IMR-90 (cell line): Measurements from ENCODE around the gene CA5B. TPM values are rescaled to one million over a fixed set of nuclear protein-coding genes. Genes with fewer than 3 reads are reported as not detected.

Source experiments
- ATAC-seq: fragments of 200-7000 bp; cut with Tn5 transposase; 2 replicates; pipeline ENCODE4 v1.9.1; 2020; ENCODE audit warnings: low read depth, mild to moderate bottlenecking, moderate library complexity
- BruUV-seq: library from RNA; stranded (reverse); fragments of 400-500 nt; replicated peaks from 2 replicates; lab custom pipeline; 2021; lab: Mats Ljungman, UMichigan
- CTCF ChIA-PET: fragments of 300-600 bp; formaldehyde crosslinking; extraction: SDS; loops from one replicate; lab custom pipeline; 2021; ENCODE audit warnings: antibody characterized with exemption; lab: Yijun Ruan, JAX
- POLR2A ChIA-PET: fragments of 300-600 bp; sonication (Branson Sonifier 250); formaldehyde crosslinking; loops from one replicate; lab custom pipeline; 2022; ENCODE audit warnings: antibody characterized with exemption; ENCODE audit not compliant: unreplicated experiment; lab: Charles Lee
- DNase-seq: peaks from one replicate; pipeline ENCODE4 v3.0.0; 2013
- H2AFZ ChIP-seq: replicated peaks from 2 replicates; pipeline ENCODE3; 2013; ENCODE audit warnings: low read length, mild to moderate bottlenecking; ENCODE audit not compliant: poor library complexity
- H2AK5ac ChIP-seq: 2 replicates; pipeline ENCODE4 v1.6.1; 2013; ENCODE audit warnings: low read depth, low read length, inconsistent platforms
- H2AK9ac ChIP-seq: replicated peaks from 2 replicates; pipeline ENCODE3; 2013; ENCODE audit warnings: mild to moderate bottlenecking, low read depth, low read length, moderate library complexity; ENCODE audit not compliant: poor library complexity
- H2BK120ac ChIP-seq: 2 replicates; pipeline ENCODE4 v1.6.1; 2013; ENCODE audit warnings: low read depth, low read length, inconsistent platforms
- H2BK15ac ChIP-seq: 3 replicates; pipeline ENCODE4 v1.6.1; 2013; ENCODE audit warnings: low read depth, low read length, inconsistent platforms
- H2BK20ac ChIP-seq: 2 replicates; pipeline ENCODE4 v1.6.1; 2013; ENCODE audit warnings: low read depth, mild to moderate bottlenecking, inconsistent platforms, low read length, moderate library complexity
- H2BK5ac ChIP-seq: 2 replicates; pipeline ENCODE4 v1.6.1; 2013; ENCODE audit warnings: mild to moderate bottlenecking, low read depth, low read length, inconsistent platforms; ENCODE audit not compliant: poor library complexity, severe bottlenecking
- H3K14ac ChIP-seq: replicated peaks from 2 replicates; pipeline ENCODE4 v1.6.1; 2013; ENCODE audit warnings: low read depth, low read length, inconsistent platforms
- H3K18ac ChIP-seq: 2 replicates; pipeline ENCODE4 v1.6.1; 2013; ENCODE audit warnings: low read depth, low read length, control low read depth
- H3K23ac ChIP-seq: 2 replicates; pipeline ENCODE4 v1.6.1; 2013; ENCODE audit warnings: low read depth, low read length, inconsistent platforms
- H3K27ac ChIP-seq: 2 replicates; pipeline ENCODE4 v1.5.1; 2013; ENCODE audit warnings: mild to moderate bottlenecking, control low read depth, low read length; ENCODE audit not compliant: insufficient read depth
- H3K27me3 ChIP-seq: 2 replicates; pipeline ENCODE4 v1.6.1; 2013; ENCODE audit warnings: low read length; ENCODE audit not compliant: control insufficient read depth, insufficient read depth
- H3K36me3 ChIP-seq: 2 replicates; pipeline ENCODE4 v1.6.1; 2013; ENCODE audit warnings: low read length, mixed read lengths; ENCODE audit not compliant: control insufficient read depth, insufficient read depth
- H3K4ac ChIP-seq: 2 replicates; pipeline ENCODE4 v1.6.1; 2013; ENCODE audit warnings: low read depth, low read length, inconsistent platforms
- H3K4me1 ChIP-seq: 2 replicates; pipeline ENCODE4 v1.6.1; 2013; ENCODE audit warnings: low read length, mixed read lengths; ENCODE audit not compliant: control insufficient read depth, insufficient read depth
- H3K4me2 ChIP-seq: 2 replicates; pipeline ENCODE4 v1.6.1; 2013; ENCODE audit warnings: low read depth, mild to moderate bottlenecking, control low read depth, low read length, moderate library complexity
- H3K4me3 ChIP-seq: 2 replicates; pipeline ENCODE4 v1.5.1; 2013; ENCODE audit warnings: low read depth, mild to moderate bottlenecking, control low read depth, low read length, moderate library complexity; ENCODE audit not compliant: insufficient read depth
- H3K56ac ChIP-seq: 2 replicates; pipeline ENCODE4 v1.6.1; 2013; ENCODE audit warnings: low read length, inconsistent platforms; ENCODE audit not compliant: insufficient read depth; ENCODE audit errors: extremely low read depth
- H3K79me1 ChIP-seq, 2 experiments: 2 replicates each; pipeline ENCODE4 v1.6.1; 2013; ENCODE audit warnings: low read length in 2 of 2, inconsistent platforms in 1 of 2, low read depth in 1 of 2
- H3K9ac ChIP-seq: 2 replicates; pipeline ENCODE4 v1.6.1; 2013; ENCODE audit warnings: low read depth, low read length, control low read depth
- H3K9me1 ChIP-seq: 2 replicates; pipeline ENCODE4 v1.6.1; 2013; ENCODE audit warnings: low read length, inconsistent platforms; ENCODE audit not compliant: insufficient read depth
- H3K9me3 ChIP-seq: 2 replicates; pipeline ENCODE4 v1.6.1; 2013; ENCODE audit warnings: low read length; ENCODE audit not compliant: control insufficient read depth, insufficient read depth
- H4K20me1 ChIP-seq: 2 replicates; pipeline ENCODE4 v1.6.1; 2013; ENCODE audit warnings: low read length, inconsistent platforms; ENCODE audit not compliant: insufficient read depth
- H4K5ac ChIP-seq: 2 replicates; pipeline ENCODE4 v1.6.1; 2013; ENCODE audit warnings: mild to moderate bottlenecking, low read depth, low read length, control low read depth
- H4K8ac ChIP-seq, 2 experiments: 2 replicates each; pipeline ENCODE4 v1.6.1; 2013; ENCODE audit warnings: low read depth in 2 of 2, low read length in 2 of 2, control low read depth in 1 of 2, inconsistent platforms in 1 of 2
- H4K91ac ChIP-seq: 2 replicates; pipeline ENCODE4 v1.6.1; 2013; ENCODE audit warnings: low read depth, low read length, inconsistent platforms; ENCODE audit not compliant: insufficient read depth
- MAZ ChIP-seq: IDR thresholded peaks from 2 replicates; pipeline ENCODE4 v1.6.1; 2012; ENCODE audit warnings: low read depth, mild to moderate bottlenecking, low read length, improper control_type of control experiment, moderate library complexity, borderline replicate concordance
- MXI1 ChIP-seq: IDR thresholded peaks from 2 replicates; pipeline ENCODE4 v1.6.1; 2012; ENCODE audit warnings: low read depth, mild to moderate bottlenecking, low read length, moderate library complexity, borderline replicate concordance
- POLR2A ChIP-seq: IDR thresholded peaks from 2 replicates; pipeline ENCODE4 v1.6.1; 2012; ENCODE audit warnings: mild to moderate bottlenecking, low read depth, low read length
- WGBS, 2 experiments: methylation state at CpG; one replicate each; pipeline versions ENCODE4 v1.1.5 to v1.1.7; 2013; ENCODE audit warnings: missing lambda C conversion rate in 2 of 2; ENCODE audit not compliant: insufficient read length in 1 of 2; ENCODE audit errors: extremely low coverage in 2 of 2; 5-methylcytosine and 5-hydroxymethylcytosine counted together
- dilution Hi-C: fragments of 300-500 bp; cut with HindIII; formaldehyde crosslinking; loops from one replicate; pipeline ENCODE4 v1.14.3; 2018; ENCODE audit warnings: low sequenced_read_pairs; ENCODE audit not compliant: unreplicated experiment
- in situ Hi-C: fragments of 300-500 bp; cut with MboI; formaldehyde crosslinking; loops from 3 replicates; pipeline ENCODE4 v1.14.3; 2019; ENCODE audit warnings: low sequenced_read_pairs, inconsistent platforms, mixed read lengths
- intact Hi-C: fragments of 100-400 bp; cut with micrococcal nuclease; formaldehyde crosslinking; loops from 2 replicates; pipeline ENCODE4 v1.10.0; 2022
- polyA plus RNA-seq, 3 experiments: library from polyadenylated mRNA; depleted of rRNA; stranded (reverse); fragments of >200 nt; gene quantifications; 2 replicates each; pipeline ENCODE4 v1.2.3, GENCODE V29; 2012; ENCODE audit warnings: low replicate concordance in 1 of 3
- total RNA-seq: library from RNA; depleted of rRNA; stranded (reverse); fragments of >200 nt; gene quantifications from 2 replicates; pipeline ENCODE4 v1.2.3, GENCODE V29; 2012
- TF ChIP-seq, protein P1 (sequence below): conservative IDR thresholded peaks from 2 replicates; pipeline ENCODE4 v1.5.1; 2012; ENCODE audit warnings: mild to moderate bottlenecking, low read depth, low read length, improper control_type of control experiment

CA5B gene
- total and polyA plus RNA-seq, 2 of the 4 experiments (the other 2 are of a cell fraction) = 3.5 to 5.4 TPM

DNA sequence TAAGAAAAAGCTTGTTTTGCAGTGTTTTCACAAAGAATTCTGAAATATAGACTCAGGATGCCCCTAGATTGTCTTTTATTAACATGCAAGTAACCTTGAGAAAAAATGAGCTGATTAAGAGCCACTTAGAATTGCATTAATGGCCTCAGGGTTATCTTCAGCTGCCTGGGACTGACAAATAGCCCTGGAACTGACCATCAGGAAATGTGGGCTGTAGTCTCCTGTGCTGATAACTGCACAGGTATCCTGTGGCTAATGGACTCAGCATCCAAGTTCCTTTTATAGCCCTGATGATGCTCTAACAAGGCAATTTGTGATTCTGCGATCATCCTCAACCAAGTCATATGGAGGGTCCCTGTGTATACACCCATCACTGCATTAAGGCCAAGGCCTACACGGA, 17.0 kb downstream of the CA5B start:
- Histone ChIP-seq H3K14ac (no peak overlapping the region), H3K4me3 (no peak overlapping the region), H4K20me1 (peaks cover 19% of the 10 kb centered on the region), H3K9me3 (no peaks in the 10 kb centered on the region), H2BK20ac (no peak overlapping the region), H3K4me2 (no peak overlapping the region), H3K23ac (no peak overlapping the region), H4K5ac (no peak overlapping the region), H3K36me3 (no peaks in the 10 kb centered on the region), H3K9ac (no peak overlapping the region), H3K9me1 (peaks cover 8% of the 10 kb centered on the region; the same call in 1 of the 2 replicates), H2BK120ac (no peak overlapping the region), H2BK5ac (no peak overlapping the region), H2AFZ (no peak overlapping the region), H3K56ac (no peak overlapping the region), H4K91ac (no peak overlapping the region), H3K18ac (no peak overlapping the region), H3K27ac (no peak overlapping the region), H3K4me1 (peaks cover 9% of the 10 kb centered on the region), H3K27me3 (no peaks in the 10 kb centered on the region), H3K4ac (no peak overlapping the region), H4K8ac (no peak overlapping the region), H2AK9ac (no peak overlapping the region), H2AK5ac (no peak overlapping the region), H3K79me1 (peaks cover 0 to 4% of the 10 kb centered on the region in 2 experiments; a peak in 1 of 4 replicates), H2BK15ac (no peak overlapping the region)
- in situ Hi-C loops = no loop called here
- ChIA-PET CTCF (no interaction called here), POLR2A (no interaction called here)
- no peak for ATAC-seq
- TF ChIP-seq MXI1 (no peak), POLR2A (no peak), MAZ (no peak)
- TF ChIP-seq, protein P1, sequence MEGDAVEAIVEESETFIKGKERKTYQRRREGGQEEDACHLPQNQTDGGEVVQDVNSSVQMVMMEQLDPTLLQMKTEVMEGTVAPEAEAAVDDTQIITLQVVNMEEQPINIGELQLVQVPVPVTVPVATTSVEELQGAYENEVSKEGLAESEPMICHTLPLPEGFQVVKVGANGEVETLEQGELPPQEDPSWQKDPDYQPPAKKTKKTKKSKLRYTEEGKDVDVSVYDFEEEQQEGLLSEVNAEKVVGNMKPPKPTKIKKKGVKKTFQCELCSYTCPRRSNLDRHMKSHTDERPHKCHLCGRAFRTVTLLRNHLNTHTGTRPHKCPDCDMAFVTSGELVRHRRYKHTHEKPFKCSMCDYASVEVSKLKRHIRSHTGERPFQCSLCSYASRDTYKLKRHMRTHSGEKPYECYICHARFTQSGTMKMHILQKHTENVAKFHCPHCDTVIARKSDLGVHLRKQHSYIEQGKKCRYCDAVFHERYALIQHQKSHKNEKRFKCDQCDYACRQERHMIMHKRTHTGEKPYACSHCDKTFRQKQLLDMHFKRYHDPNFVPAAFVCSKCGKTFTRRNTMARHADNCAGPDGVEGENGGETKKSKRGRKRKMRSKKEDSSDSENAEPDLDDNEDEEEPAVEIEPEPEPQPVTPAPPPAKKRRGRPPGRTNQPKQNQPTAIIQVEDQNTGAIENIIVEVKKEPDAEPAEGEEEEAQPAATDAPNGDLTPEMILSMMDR = no peak
- BruUV-seq = no TSS peak
- no peak for DNase-seq
- 100% methylated on average over 1 of the region's 2 CpGs; no CpG with 5 or more reads in 1 of the 2 experiments for WGBS, 2 experiments
- intact Hi-C loops = no loop called here
- dilution Hi-C loops = no loop called here
